ENCODE results near the gene IMMP2L.

Gene IMMP2L

GRCh38 chr7:111093496-111093895, 468.8 kb downstream of the IMMP2L start:
- ATAC-seq (replicated peaks) (no peak), DNase-seq (no peak)
- H3K27ac Mint-ChIP-seq: no peak overlapping the region
- peak overlapping the region in 1 of 2 donors; percentile 82 for H3K4me3 Mint-ChIP-seq
- H3K27me3 Mint-ChIP-seq: no peaks in the 10 kb centered on the region
- no peaks in the 10 kb centered on the region for H3K36me3 Mint-ChIP-seq (ENCODE audit: insufficient read depth)
- H3K4me1 Mint-ChIP-seq (ENCODE audit: low read depth in 2 of 2): peaks cover 0 to 2% of the 10 kb centered on the region in 2 donors
- no peaks in the 10 kb centered on the region for H3K9me3 Mint-ChIP-seq

GRCh38 chr7:111092406-111093236, 469.7 kb downstream of the IMMP2L start:
- no peak for DNase-seq
- Mint-ChIP-seq H3K27ac (peak overlapping the region in 1 of 2 donors; percentile 63), H3K4me1 (ENCODE audit: low read depth in 2 of 2) (peaks cover 0 to 2% of the 10 kb centered on the region in 2 donors), H3K36me3 (ENCODE audit: insufficient read depth) (no peaks in the 10 kb centered on the region), H3K4me3 (peak overlapping the region in 1 of 2 donors; percentile 82), H3K27me3 (no peaks in the 10 kb centered on the region), H3K9me3 (no peaks in the 10 kb centered on the region)
- no peak for ATAC-seq (replicated peaks)

- Mint-ChIP-seq H3K36me3 (ENCODE audit: insufficient read depth) (no peaks in the 10 kb centered on the region), H3K4me1 (ENCODE audit: low read depth in 2 of 2) (peaks cover 0 to 2% of the 10 kb centered on the region in 2 donors), H3K27ac (peak overlapping the region in 1 of 2 donors; percentile 24), H3K4me3 (peak overlapping the region; percentile 1 to 82), H3K9me3 (no peaks in the 10 kb centered on the region), H3K27me3 (no peaks in the 10 kb centered on the region)
- no peak for ATAC-seq (replicated peaks)
- no peak for DNase-seq
Observed at GRCh38 chr7:111091593-111092358, 470.5 kb downstream of the IMMP2L start.

GRCh38 chr7:111090846-111091245, 471.4 kb downstream of the IMMP2L start, which contains the start of gene LRRN3:
TSS of gene LRRN3 (plus strand) at chr7:111091127. CDS start at chr7:111122773, 31,646 bp downstream.
- DNase-seq (no peak), ATAC-seq (replicated peaks) (peak; percentile 49)
- peaks cover 0 to 2% of the 10 kb centered on the region in 2 donors for H3K4me1 Mint-ChIP-seq (ENCODE audit: low read depth in 2 of 2)
- H3K27me3 Mint-ChIP-seq: no peaks in the 10 kb centered on the region
- peak within 1 kb of the TSS; percentile 66 to 82 for H3K4me3 Mint-ChIP-seq
- H3K36me3 Mint-ChIP-seq (ENCODE audit: insufficient read depth): no peaks in the 10 kb centered on the region
- H3K9me3 Mint-ChIP-seq: no peaks in the 10 kb centered on the region
- peak within 1 kb of the TSS in 1 of 2 donors; percentile 24 for H3K27ac Mint-ChIP-seq

- DNase-seq: no peak
- Mint-ChIP-seq H3K27me3 (no peaks in the 10 kb centered on the region), H3K36me3 (ENCODE audit: insufficient read depth) (no peaks in the 10 kb centered on the region), H3K4me1 (ENCODE audit: low read depth in 2 of 2) (peaks cover 0 to 2% of the 10 kb centered on the region in 2 donors), H3K9me3 (no peaks in the 10 kb centered on the region), H3K27ac (no peak overlapping the region), H3K4me3 (no peak overlapping the region)
- peak; percentile 66 for ATAC-seq (replicated peaks)
Observed at GRCh38 chr7:111089822-111090426, 472.4 kb downstream of the IMMP2L start.

- no peaks in the 10 kb centered on the region for H3K27me3 Mint-ChIP-seq
- H3K4me1 Mint-ChIP-seq (ENCODE audit: low read depth in 2 of 2): peaks cover 5 to 13% of the 10 kb centered on the region in 2 donors
- no peak overlapping the region for H3K27ac Mint-ChIP-seq
- no peak for ATAC-seq (replicated peaks)
- H3K4me3 Mint-ChIP-seq: no peak overlapping the region
- no peaks in the 10 kb centered on the region for H3K9me3 Mint-ChIP-seq
- H3K36me3 Mint-ChIP-seq (ENCODE audit: insufficient read depth): no peaks in the 10 kb centered on the region
- no peak for DNase-seq
Observed at GRCh38 chr7:111088328-111088727, 474.0 kb downstream of the IMMP2L start.

- Mint-ChIP-seq H3K4me1 (ENCODE audit: low read depth in 2 of 2) (peaks cover 9 to 31% of the 10 kb centered on the region in 2 donors), H3K36me3 (ENCODE audit: insufficient read depth) (no peaks in the 10 kb centered on the region), H3K27me3 (no peaks in the 10 kb centered on the region), H3K4me3 (no peak overlapping the region), H3K9me3 (no peaks in the 10 kb centered on the region), H3K27ac (no peak overlapping the region)
- no peak for DNase-seq
- no peak for ATAC-seq (replicated peaks)
Observed at GRCh38 chr7:111086532-111086931, 475.8 kb downstream of the IMMP2L start.

- H3K9me3 Mint-ChIP-seq: no peaks in the 10 kb centered on the region
- no peaks in the 10 kb centered on the region for H3K36me3 Mint-ChIP-seq (ENCODE audit: insufficient read depth)
- DNase-seq (no peak), ATAC-seq (replicated peaks) (no peak)
- H3K4me1 Mint-ChIP-seq (ENCODE audit: low read depth in 2 of 2): peaks cover 7 to 33% of the 10 kb centered on the region in 2 donors
- H3K27ac Mint-ChIP-seq: no peak overlapping the region
- no peak overlapping the region for H3K4me3 Mint-ChIP-seq
- H3K27me3 Mint-ChIP-seq: no peaks in the 10 kb centered on the region
Observed at GRCh38 chr7:111085356-111085755, 476.9 kb downstream of the IMMP2L start.

- Mint-ChIP-seq H3K4me3 (peak overlapping the region; percentile 10 to 54), H3K4me1 (ENCODE audit: low read depth in 2 of 2) (peaks cover 7 to 33% of the 10 kb centered on the region in 2 donors), H3K27ac (peak overlapping the region in 1 of 2 donors; percentile 84), H3K36me3 (ENCODE audit: insufficient read depth) (no peaks in the 10 kb centered on the region), H3K27me3 (no peaks in the 10 kb centered on the region), H3K9me3 (no peaks in the 10 kb centered on the region)
- DNase-seq (peak; percentile 8 to 38 (median 16)), ATAC-seq (replicated peaks) (peak; percentile 95)
Observed at GRCh38 chr7:111083413-111083812, 478.9 kb downstream of the IMMP2L start.

- H3K36me3 Mint-ChIP-seq (ENCODE audit: insufficient read depth): no peaks in the 10 kb centered on the region
- no peaks in the 10 kb centered on the region for H3K9me3 Mint-ChIP-seq
- DNase-seq (no peak), ATAC-seq (replicated peaks) (no peak)
- H3K27ac Mint-ChIP-seq: peak overlapping the region in 1 of 2 donors; percentile 84
- H3K4me3 Mint-ChIP-seq: no peak overlapping the region
- H3K4me1 Mint-ChIP-seq (ENCODE audit: low read depth in 2 of 2): peaks cover 7 to 33% of the 10 kb centered on the region in 2 donors
- H3K27me3 Mint-ChIP-seq: no peaks in the 10 kb centered on the region
Observed at GRCh38 chr7:111082351-111082750, 479.9 kb downstream of the IMMP2L start.

- no peaks in the 10 kb centered on the region for H3K36me3 Mint-ChIP-seq (ENCODE audit: insufficient read depth)
- H3K4me3 Mint-ChIP-seq: peak overlapping the region in 1 of 2 donors; percentile 27
- H3K27me3 Mint-ChIP-seq: no peaks in the 10 kb centered on the region
- peaks cover 7 to 33% of the 10 kb centered on the region in 2 donors for H3K4me1 Mint-ChIP-seq (ENCODE audit: low read depth in 2 of 2)
- no peak for DNase-seq
- peak overlapping the region in 1 of 2 donors; percentile 84 for H3K27ac Mint-ChIP-seq
- no peaks in the 10 kb centered on the region for H3K9me3 Mint-ChIP-seq
- ATAC-seq (replicated peaks): no peak
Observed at GRCh38 chr7:111081546-111082267, 480.6 kb downstream of the IMMP2L start.

GRCh38 chr7:111080495-111081105, 481.7 kb downstream of the IMMP2L start:
- no peak for ATAC-seq (replicated peaks)

More at GRCh38 chr7:111080495-111081105, 481.7 kb downstream of the IMMP2L start:
- H3K27ac Mint-ChIP-seq: no peak overlapping the region
- H3K4me3 Mint-ChIP-seq: no peak overlapping the region
- no peaks in the 10 kb centered on the region for H3K9me3 Mint-ChIP-seq
- no peaks in the 10 kb centered on the region for H3K27me3 Mint-ChIP-seq
- peaks cover 7 to 33% of the 10 kb centered on the region in 2 donors for H3K4me1 Mint-ChIP-seq (ENCODE audit: low read depth in 2 of 2)
- no peaks in the 10 kb centered on the region for H3K36me3 Mint-ChIP-seq (ENCODE audit: insufficient read depth)
- DNase-seq: no peak

Data from effector memory CD8-positive, alpha-beta T cell (primary cell).